Kidney epithelial cell (primary cell): ENCODE data around the gene PSTPIP1. TPM values are rescaled to one million over a fixed set of nuclear protein-coding genes. Genes with fewer than 3 reads are reported as not detected.
A peak's percentile ranks its signal among the peaks of the same experiment; 100 is the strongest.

ENCODE experiments used
- DNase-seq: peaks from one replicate; pipeline ENCODE4 v3.0.0-alpha.2; 2010; ENCODE audit warnings: low read depth
- H3K27me3 ChIP-seq: 2 replicates; pipeline ENCODE4 v1.6.0; 2011; ENCODE audit warnings: low read length; ENCODE audit not compliant: control insufficient read depth, insufficient read depth
- H3K36me3 ChIP-seq: 2 replicates; pipeline ENCODE4 v1.5.1; 2011; ENCODE audit warnings: low read length; ENCODE audit not compliant: control insufficient read depth, insufficient read depth
- H3K4me3 ChIP-seq: 2 replicates; pipeline ENCODE4 v1.5.1; 2011; ENCODE audit warnings: low read depth, mild to moderate bottlenecking, control low read depth, low read length
- total RNA-seq: library from RNA; depleted of rRNA; stranded (reverse); fragments of >200 nt; gene quantifications from 2 replicates; pipeline ENCODE4 v1.2.3, GENCODE V29; 2015
- TF ChIP-seq, protein P1 (sequence below): IDR thresholded peaks from 2 replicates; pipeline ENCODE4 v1.5.1; 2011; ENCODE audit warnings: mild to moderate bottlenecking, moderate library complexity, low read length, control low read depth, inconsistent platforms; ENCODE audit not compliant: insufficient read depth, poor library complexity, severe bottlenecking

PSTPIP1 gene
- total RNA-seq, 1 donor from 2014 or later, result not detected

DNA sequence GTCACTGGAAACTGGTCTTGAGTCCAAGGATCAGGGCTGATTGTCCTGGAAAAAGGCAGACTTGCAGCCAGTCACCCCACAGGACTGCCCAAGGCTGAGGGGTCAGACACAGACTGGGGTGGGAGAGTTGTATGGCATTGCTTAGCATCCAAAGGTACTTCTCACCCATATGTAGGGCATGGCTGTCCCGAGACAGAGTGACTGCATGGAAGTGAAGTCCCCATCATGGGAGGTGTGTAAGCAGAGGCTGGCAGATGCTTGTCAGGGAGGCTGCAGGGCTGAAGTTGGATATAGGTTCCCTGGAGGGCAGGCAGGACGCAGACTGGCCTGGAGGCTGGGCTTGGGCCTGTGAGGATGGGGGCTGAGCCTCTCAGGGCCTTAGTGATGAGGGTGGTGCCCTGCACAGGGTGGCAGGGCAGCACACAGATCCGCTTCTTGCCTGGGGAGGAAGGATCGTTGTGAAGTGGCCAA is 31.1 kb downstream of the PSTPIP1 start:
- no peak for DNase-seq
- Histone ChIP-seq H3K27me3 (peaks cover 8% of the 10 kb centered on the region), H3K4me3 (no peak overlapping the region), H3K36me3 (no peaks in the 10 kb centered on the region)
- TF ChIP-seq, protein P1, sequence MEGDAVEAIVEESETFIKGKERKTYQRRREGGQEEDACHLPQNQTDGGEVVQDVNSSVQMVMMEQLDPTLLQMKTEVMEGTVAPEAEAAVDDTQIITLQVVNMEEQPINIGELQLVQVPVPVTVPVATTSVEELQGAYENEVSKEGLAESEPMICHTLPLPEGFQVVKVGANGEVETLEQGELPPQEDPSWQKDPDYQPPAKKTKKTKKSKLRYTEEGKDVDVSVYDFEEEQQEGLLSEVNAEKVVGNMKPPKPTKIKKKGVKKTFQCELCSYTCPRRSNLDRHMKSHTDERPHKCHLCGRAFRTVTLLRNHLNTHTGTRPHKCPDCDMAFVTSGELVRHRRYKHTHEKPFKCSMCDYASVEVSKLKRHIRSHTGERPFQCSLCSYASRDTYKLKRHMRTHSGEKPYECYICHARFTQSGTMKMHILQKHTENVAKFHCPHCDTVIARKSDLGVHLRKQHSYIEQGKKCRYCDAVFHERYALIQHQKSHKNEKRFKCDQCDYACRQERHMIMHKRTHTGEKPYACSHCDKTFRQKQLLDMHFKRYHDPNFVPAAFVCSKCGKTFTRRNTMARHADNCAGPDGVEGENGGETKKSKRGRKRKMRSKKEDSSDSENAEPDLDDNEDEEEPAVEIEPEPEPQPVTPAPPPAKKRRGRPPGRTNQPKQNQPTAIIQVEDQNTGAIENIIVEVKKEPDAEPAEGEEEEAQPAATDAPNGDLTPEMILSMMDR, result no peak

DNA sequence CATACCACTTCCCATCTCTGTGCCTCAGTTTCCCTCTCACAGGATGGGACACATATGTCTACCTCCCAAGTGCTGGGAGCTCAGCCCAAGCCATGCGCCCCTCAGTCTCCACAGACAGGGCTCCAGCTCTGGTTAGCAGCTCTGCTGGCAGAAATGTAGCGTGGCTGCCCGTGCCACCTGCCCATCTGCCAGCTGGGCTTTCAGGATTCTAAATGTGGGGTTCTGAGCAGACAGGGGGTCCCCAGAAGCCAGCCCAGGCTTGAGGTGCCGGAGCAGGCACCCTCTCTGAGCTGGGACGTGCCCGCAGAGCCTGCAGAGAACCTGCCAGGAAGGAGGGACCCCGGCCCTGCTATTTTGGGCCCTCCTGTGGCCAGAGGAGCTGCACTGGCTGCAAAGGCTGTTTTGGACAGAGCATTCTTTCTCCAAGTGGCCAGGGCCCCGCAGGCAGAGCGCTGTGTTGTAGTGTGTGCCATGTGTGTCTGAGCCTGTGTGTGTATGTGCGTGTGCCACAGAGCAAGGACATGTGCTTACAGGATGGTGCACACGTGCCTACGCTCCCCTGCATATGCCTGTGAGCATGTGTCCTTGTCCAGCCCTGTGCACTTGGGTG is 31.7 kb downstream of the PSTPIP1 start:
- TF ChIP-seq, protein P1, result no peak
- DNase-seq, result no peak
- no peak overlapping the region for H3K4me3 ChIP-seq
- H3K27me3 ChIP-seq, result peaks cover 8% of the 10 kb centered on the region
- no peaks in the 10 kb centered on the region for H3K36me3 ChIP-seq

DNA sequence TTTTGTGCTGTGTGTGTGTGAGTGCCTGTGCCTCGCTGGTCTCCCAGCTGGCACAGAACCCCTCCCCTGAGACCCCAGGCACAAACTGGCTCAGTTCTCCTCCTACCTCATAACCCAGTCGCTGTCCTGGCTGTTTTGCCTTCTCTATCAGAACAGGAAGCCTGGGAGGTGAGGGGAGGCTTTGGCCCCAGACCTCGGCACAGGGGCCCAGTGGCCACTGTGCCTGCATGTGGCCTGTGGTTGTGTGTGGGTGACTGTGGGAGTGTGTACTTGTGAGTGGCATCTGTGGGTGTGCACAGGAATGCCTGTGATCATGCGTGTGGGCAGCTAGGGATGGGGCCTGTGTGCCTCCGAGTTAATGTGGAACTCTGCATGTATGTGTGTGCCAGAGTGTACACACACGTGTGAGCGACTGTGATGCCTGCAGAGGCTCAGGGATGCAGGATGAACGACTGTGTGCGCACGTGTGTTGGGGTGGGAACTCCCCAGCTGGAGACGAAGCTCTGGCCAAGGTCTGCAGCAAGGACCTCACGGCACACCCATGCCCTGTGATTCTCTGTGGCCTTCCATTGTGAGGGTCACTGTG is 32.3 kb downstream of the PSTPIP1 start:
- no peak overlapping the region for H3K4me3 ChIP-seq
- DNase-seq, result no peak
- no peaks in the 10 kb centered on the region for H3K36me3 ChIP-seq
- H3K27me3 ChIP-seq, result peaks cover 8% of the 10 kb centered on the region
- TF ChIP-seq, protein P1, result no peak

DNA sequence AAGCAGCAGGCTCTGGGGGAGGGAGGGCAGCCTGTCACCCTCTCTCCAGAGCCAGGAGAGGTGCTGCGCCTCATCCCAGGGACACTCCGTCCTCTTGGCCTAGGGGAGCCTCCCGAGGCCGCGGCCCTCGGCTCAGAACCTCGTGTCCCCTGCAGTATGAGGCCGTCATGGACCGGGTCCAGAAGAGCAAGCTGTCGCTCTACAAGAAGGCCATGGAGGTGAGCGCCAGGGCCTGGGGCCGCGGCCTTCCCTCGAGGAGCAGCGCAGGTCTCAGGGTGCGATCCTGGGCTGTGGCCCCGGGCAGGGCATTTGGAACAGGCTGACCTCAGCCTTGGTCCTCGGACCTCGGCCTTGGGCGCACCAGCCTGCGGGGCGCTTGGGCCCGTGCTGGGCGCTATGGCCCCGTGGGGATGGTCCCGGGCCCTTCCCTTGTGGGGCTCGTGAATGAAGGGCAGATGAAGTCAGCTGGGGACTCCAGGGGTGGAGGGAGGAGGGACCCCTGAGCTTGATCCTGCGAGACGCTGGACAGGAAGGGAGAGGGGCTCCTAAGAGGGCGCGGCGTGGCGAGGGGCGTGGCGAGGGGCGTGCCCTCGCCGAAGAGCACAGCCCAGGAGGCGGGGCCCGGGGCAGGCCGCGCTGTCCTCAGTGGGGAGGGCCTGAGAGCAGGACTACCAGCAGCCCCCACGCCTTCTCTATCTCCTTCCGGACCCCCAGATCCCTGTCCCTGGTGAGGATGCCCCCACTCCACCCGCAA is 32.9 kb downstream of the PSTPIP1 start:
- Histone ChIP-seq H3K27me3 (peaks cover 8% of the 10 kb centered on the region), H3K4me3 (peak overlapping the region; percentile 6), H3K36me3 (no peaks in the 10 kb centered on the region)
- DNase-seq, result no peak
- TF ChIP-seq, protein P1, result no peak

DNA sequence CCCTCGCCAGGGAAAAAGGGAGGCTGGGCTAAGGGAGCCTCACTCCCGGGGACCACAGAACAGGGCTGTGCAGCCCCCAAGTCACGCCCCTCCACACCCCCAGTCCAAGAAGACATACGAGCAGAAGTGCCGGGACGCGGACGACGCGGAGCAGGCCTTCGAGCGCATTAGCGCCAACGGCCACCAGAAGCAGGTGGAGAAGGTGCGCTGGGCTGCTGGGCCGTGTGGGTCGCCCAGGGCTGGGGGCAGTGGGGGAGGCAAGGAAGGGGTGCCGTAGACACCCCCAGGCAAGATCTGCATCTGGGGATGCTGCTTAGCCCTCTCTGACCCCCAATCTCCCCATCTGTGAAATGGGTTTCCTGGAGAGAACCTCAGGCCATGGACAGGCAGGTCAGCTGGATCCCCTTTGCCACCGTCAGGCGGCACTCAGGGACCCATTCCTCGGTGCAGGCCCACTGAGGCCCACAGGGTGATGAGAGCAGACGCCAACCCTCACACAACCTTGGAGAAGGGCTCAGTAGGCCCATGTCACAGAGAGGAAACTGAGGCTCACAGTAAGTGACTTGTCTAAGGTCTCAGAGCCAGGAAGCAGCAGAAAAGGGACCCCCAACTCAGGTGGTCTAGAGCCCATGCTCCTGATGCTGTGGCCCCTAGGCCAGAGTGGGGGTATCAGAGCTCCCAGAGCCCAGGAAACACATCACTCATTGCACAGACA is 33.7 kb downstream of the PSTPIP1 start:
- Histone ChIP-seq H3K27me3 (peaks cover 8% of the 10 kb centered on the region), H3K4me3 (peak overlapping the region; percentile 6), H3K36me3 (no peaks in the 10 kb centered on the region)
- no peak for DNase-seq
- TF ChIP-seq, protein P1, result no peak
